ENCODE results near the gene RHOBTB3.
"Not testable (repeated sequence)": the region's sequence is repeated elsewhere in the genome, so short reads cannot be mapped to it uniquely, and the experiment has no call there.

RHOBTB3 gene

GRCh38 chr5:95801961-95802360 lies 70.8 kb downstream of the RHOBTB3 start:
- DNase-seq, result no peak

- DNase-seq, result no peak
These were observed 72.4 kb downstream of the RHOBTB3 start for GRCh38 chr5:95803271-95804148.

GRCh38 chr5:95804736-95805539 lies 73.8 kb downstream of the RHOBTB3 start:
- DNase-seq, result no peak

GRCh38 chr5:95806687-95807086 lies 75.6 kb downstream of the RHOBTB3 start:
- DNase-seq, result no peak

GRCh38 chr5:95808013-95808685 lies 77.0 kb downstream of the RHOBTB3 start:
- no peak for DNase-seq

GRCh38 chr5:95808686-95809413 lies 77.7 kb downstream of the RHOBTB3 start:
- no peak for DNase-seq

GRCh38 chr5:95809414-95809960 lies 78.4 kb downstream of the RHOBTB3 start:
- no peak for DNase-seq

GRCh38 chr5:95810305-95811125 lies 79.4 kb downstream of the RHOBTB3 start:
- DNase-seq, result no peak

- not testable (repeated sequence) for DNase-seq
These were observed 79.9 kb downstream of the RHOBTB3 start for GRCh38 chr5:95811126-95811423.

- not testable (repeated sequence) for DNase-seq
These were observed 80.4 kb downstream of the RHOBTB3 start for GRCh38 chr5:95811461-95812073.

- no peak for DNase-seq
These were observed 80.9 kb downstream of the RHOBTB3 start for GRCh38 chr5:95812074-95812471.

GRCh38 chr5:95813035-95813434 lies 81.9 kb downstream of the RHOBTB3 start:
- DNase-seq, result not testable (repeated sequence)

GRCh38 chr5:95815155-95815729 lies 84.1 kb downstream of the RHOBTB3 start:
- no peak for DNase-seq

GRCh38 chr5:95816341-95816740 lies 85.2 kb downstream of the RHOBTB3 start:
- no peak for DNase-seq

GRCh38 chr5:95816776-95817175 lies 85.6 kb downstream of the RHOBTB3 start:
- DNase-seq, result no peak

- no peak for DNase-seq
These were observed 86.3 kb downstream of the RHOBTB3 start for GRCh38 chr5:95817430-95817829.

- DNase-seq, result no peak
These were observed 87.3 kb downstream of the RHOBTB3 start for GRCh38 chr5:95818181-95819147.

GRCh38 chr5:95821110-95822021 lies 90.2 kb downstream of the RHOBTB3 start:
- no peak for DNase-seq

Measured in NCI-H2081 treated with DMSO at 0.1 percent for 48 hours (cell line).